ENCODE results near the gene ANO2. TPM values are rescaled to one million over a fixed set of nuclear protein-coding genes. Genes with fewer than 3 reads are reported as not detected.

The ANO2 gene
- total RNA-seq, 4 donors from 2014 or later, result 1.4 to 3.3 (median 2.7) TPM; not detected in 1

GRCh38 chr12:5881101-5881606, 63.9 kb downstream of the ANO2 start:
- intact Hi-C loops (cut with DNase I; ENCODE audit: low total_unique reads) (no loop called here), in situ Hi-C loops (cut with MboI; ENCODE audit: low pct_ligation_motif_present in 1 of 4, low pct_unique_long_range_greater_than_20kb in 1 of 4, low sequenced_read_pairs in 3 of 4) (no loop called here)
- Histone ChIP-seq H3K27ac (no peak overlapping the region), H3K4me1 (no peaks in the 10 kb centered on the region), H3K27me3 (peaks cover 6% of the 10 kb centered on the region), H3K9me3 (no peaks in the 10 kb centered on the region), H3K36me3 (no peaks in the 10 kb centered on the region), H3K4me3 (no peak overlapping the region)
- DNase-seq, result no peak
- TF ChIP-seq POLR2A (IDR thresholded peaks at IDR 0.05) (no peak), POLR2AphosphoS5 (IDR thresholded peaks at IDR 0.05) (no peak), EP300 (IDR thresholded peaks at IDR 0.05; ENCODE audit: low read depth) (no peak), CTCF (IDR thresholded peaks at IDR 0.05) (no peak)
- 85 to 100% methylated on average over 1 of the region's 1 CpG for WGBS, 2 donors (ENCODE audit: low coverage in 1 of 2)

GRCh38 chr12:5875851-5876250, 69.2 kb downstream of the ANO2 start:
- intact Hi-C loops (cut with DNase I; ENCODE audit: low total_unique reads), result no loop called here
- in situ Hi-C loops (cut with MboI; ENCODE audit: low pct_ligation_motif_present in 1 of 4, low pct_unique_long_range_greater_than_20kb in 1 of 4, low sequenced_read_pairs in 3 of 4), result no loop called here

GRCh38 chr12:5874514-5874913, 70.5 kb downstream of the ANO2 start:
- Histone ChIP-seq H3K27ac (no peak overlapping the region), H3K36me3 (no peaks in the 10 kb centered on the region), H3K9me3 (no peaks in the 10 kb centered on the region), H3K27me3 (peaks cover 3% of the 10 kb centered on the region), H3K4me3 (no peak overlapping the region), H3K4me1 (no peaks in the 10 kb centered on the region)
- intact Hi-C loops (cut with DNase I; ENCODE audit: low total_unique reads), result no loop called here
- in situ Hi-C loops (cut with MboI; ENCODE audit: low pct_ligation_motif_present in 1 of 4, low pct_unique_long_range_greater_than_20kb in 1 of 4, low sequenced_read_pairs in 3 of 4), result no loop called here
- TF ChIP-seq POLR2A (IDR thresholded peaks at IDR 0.05), result no peak
- TF ChIP-seq POLR2AphosphoS5 (IDR thresholded peaks at IDR 0.05), result no peak
- TF ChIP-seq EP300 (IDR thresholded peaks at IDR 0.05; ENCODE audit: low read depth), result no peak
- TF ChIP-seq CTCF (IDR thresholded peaks at IDR 0.05), result no peak
- no peak for DNase-seq
- WGBS, 2 donors (ENCODE audit: low coverage in 1 of 2), result 79 to 83% methylated on average over 8 of the region's 8 CpGs

More at GRCh38 chr12:5875851-5876250, 69.2 kb downstream of the ANO2 start:
- DNase-seq, result no peak
- H3K27me3 ChIP-seq, result peaks cover 3% of the 10 kb centered on the region
- no peak overlapping the region for H3K4me3 ChIP-seq
- no peaks in the 10 kb centered on the region for H3K9me3 ChIP-seq
- TF ChIP-seq POLR2AphosphoS5 (IDR thresholded peaks at IDR 0.05), result no peak
- no peak for TF ChIP-seq CTCF (IDR thresholded peaks at IDR 0.05)
- TF ChIP-seq POLR2A (IDR thresholded peaks at IDR 0.05), result no peak
- TF ChIP-seq EP300 (IDR thresholded peaks at IDR 0.05; ENCODE audit: low read depth), result no peak
- no peaks in the 10 kb centered on the region for H3K36me3 ChIP-seq
- H3K27ac ChIP-seq, result no peak overlapping the region
- H3K4me1 ChIP-seq, result no peaks in the 10 kb centered on the region
- 76 to 90% methylated on average over 2 to 4 of the region's 4 CpGs for WGBS, 2 donors (ENCODE audit: low coverage in 1 of 2)

- H3K9me3 ChIP-seq, result no peaks in the 10 kb centered on the region
- in situ Hi-C loops (cut with MboI; ENCODE audit: low pct_ligation_motif_present in 1 of 4, low pct_unique_long_range_greater_than_20kb in 1 of 4, low sequenced_read_pairs in 3 of 4), result no loop called here
- TF ChIP-seq POLR2AphosphoS5 (IDR thresholded peaks at IDR 0.05) (no peak), CTCF (IDR thresholded peaks at IDR 0.05) (no peak), POLR2A (IDR thresholded peaks at IDR 0.05) (no peak), EP300 (IDR thresholded peaks at IDR 0.05; ENCODE audit: low read depth) (no peak)
- H3K36me3 ChIP-seq, result no peaks in the 10 kb centered on the region
- DNase-seq, result no peak
- intact Hi-C loops (cut with DNase I; ENCODE audit: low total_unique reads), result no loop called here
- no peaks in the 10 kb centered on the region for H3K4me1 ChIP-seq
- no peak overlapping the region for H3K4me3 ChIP-seq
- H3K27ac ChIP-seq, result no peak overlapping the region
- H3K27me3 ChIP-seq, result peaks cover 3% of the 10 kb centered on the region
- 78% methylated on average over 10 of the region's 10 CpGs; no CpG with 5 or more reads in 1 of the 2 donors for WGBS, 2 donors (ENCODE audit: low coverage in 1 of 2)
Observed at GRCh38 chr12:5873281-5873919, 71.7 kb downstream of the ANO2 start.

Measured in transverse colon (tissue), 4 donors.